Measurements from ENCODE around the gene PUM2. TPM values are rescaled to one million over a fixed set of nuclear protein-coding genes. Genes with fewer than 3 reads are reported as not detected.

The PUM2 gene
- total RNA-seq (2012; rRNA removed): 25.1 and 33.0 TPM in 2 replicates

GRCh38 chr2:20350753-20351554, at the start of gene PUM2:
PUM2 (minus strand) TSS chr2:20350844; CDS start chr2:20327360, 23,484 bp downstream.
- H3K9ac ChIP-seq (ENCODE audit: low read depth, low read length): peak within 1 kb of the TSS; percentile 94
- H3K4me1 ChIP-seq (ENCODE audit: control insufficient read depth, insufficient read depth, low read length): peaks cover 35% of the 10 kb centered on the region
- H3K4me3 ChIP-seq (ENCODE audit: low read length): peak within 1 kb of the TSS; percentile 96
- H3K27me3 ChIP-seq (ENCODE audit: control insufficient read depth, insufficient read depth, low read length): no peaks in the 10 kb centered on the region
- H3K4me2 ChIP-seq (ENCODE audit: low read length): peak within 1 kb of the TSS; percentile 90
- H3K9me3 ChIP-seq (replicated peaks; ENCODE audit: low read length): no peaks in the 10 kb centered on the region
- H3K36me3 ChIP-seq (ENCODE audit: insufficient read depth, low read length): peaks cover 4% of the 10 kb centered on the region

DNA sequence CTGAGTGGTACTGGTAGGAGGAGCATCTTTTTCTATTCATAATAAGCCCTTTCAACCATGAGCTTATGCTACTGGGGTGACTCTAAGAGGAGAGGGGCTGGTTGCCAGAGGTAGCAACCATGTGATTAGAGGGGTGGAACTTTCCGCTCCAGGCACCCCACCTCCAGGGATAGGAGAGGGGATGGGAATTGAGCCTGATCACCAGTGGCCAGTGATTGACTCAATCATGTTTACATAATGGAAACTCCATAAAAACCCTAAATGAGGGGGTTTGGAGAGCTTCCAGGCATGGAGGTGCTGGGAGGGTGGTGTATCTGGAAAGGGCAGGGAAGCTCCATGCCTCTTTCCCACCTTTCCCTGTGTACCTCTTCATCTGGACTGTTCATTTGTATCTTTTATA, 49.7 kb upstream of the PUM2 start:
- Histone ChIP-seq H3K4me1 (ENCODE audit: control insufficient read depth, insufficient read depth, low read length) (peaks cover 11% of the 10 kb centered on the region), H3K9me3 (replicated peaks; ENCODE audit: low read length) (no peaks in the 10 kb centered on the region), H3K4me2 (ENCODE audit: low read length) (no peak overlapping the region), H3K36me3 (ENCODE audit: insufficient read depth, low read length) (no peaks in the 10 kb centered on the region), H3K4me3 (ENCODE audit: low read length) (no peak overlapping the region), H3K27me3 (ENCODE audit: control insufficient read depth, insufficient read depth, low read length) (no peaks in the 10 kb centered on the region), H3K9ac (ENCODE audit: low read depth, low read length) (no peak overlapping the region)

DNA sequence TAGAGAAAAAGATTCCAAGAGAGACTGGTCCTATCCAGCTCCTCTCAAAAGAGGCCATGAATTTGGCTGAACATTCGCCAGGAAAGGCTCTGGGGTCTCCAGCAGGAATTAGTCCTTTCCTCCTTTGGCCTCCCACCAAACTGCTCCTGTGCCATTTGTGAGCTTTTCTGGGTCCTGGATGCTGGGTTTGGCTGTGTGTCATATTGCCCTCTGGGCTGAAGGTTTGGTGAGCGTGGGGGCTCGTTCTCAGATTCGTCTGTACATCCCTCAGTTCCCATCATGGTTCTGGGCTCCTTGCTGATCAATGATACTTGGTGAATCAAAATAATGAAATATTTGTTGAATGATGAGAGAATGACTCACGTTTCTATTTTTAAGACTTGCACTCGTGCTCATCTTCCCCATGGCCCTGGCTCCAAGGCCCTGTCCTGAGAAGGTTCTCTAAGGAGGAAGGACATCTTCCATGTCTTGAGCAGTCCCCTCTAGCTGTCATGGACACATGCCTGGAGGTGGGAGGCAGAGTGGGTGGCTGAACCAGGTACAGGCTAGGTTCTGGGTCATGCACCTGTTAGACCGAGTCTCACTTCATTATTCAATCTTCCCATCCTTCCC, 48.4 kb upstream of the PUM2 start:
- Histone ChIP-seq H3K4me1 (ENCODE audit: control insufficient read depth, insufficient read depth, low read length) (peaks cover 11% of the 10 kb centered on the region), H3K4me3 (ENCODE audit: low read length) (no peak overlapping the region), H3K27me3 (ENCODE audit: control insufficient read depth, insufficient read depth, low read length) (no peaks in the 10 kb centered on the region), H3K4me2 (ENCODE audit: low read length) (no peak overlapping the region), H3K36me3 (ENCODE audit: insufficient read depth, low read length) (no peaks in the 10 kb centered on the region), H3K9ac (ENCODE audit: low read depth, low read length) (no peak overlapping the region), H3K9me3 (replicated peaks; ENCODE audit: low read length) (no peaks in the 10 kb centered on the region)

DNA sequence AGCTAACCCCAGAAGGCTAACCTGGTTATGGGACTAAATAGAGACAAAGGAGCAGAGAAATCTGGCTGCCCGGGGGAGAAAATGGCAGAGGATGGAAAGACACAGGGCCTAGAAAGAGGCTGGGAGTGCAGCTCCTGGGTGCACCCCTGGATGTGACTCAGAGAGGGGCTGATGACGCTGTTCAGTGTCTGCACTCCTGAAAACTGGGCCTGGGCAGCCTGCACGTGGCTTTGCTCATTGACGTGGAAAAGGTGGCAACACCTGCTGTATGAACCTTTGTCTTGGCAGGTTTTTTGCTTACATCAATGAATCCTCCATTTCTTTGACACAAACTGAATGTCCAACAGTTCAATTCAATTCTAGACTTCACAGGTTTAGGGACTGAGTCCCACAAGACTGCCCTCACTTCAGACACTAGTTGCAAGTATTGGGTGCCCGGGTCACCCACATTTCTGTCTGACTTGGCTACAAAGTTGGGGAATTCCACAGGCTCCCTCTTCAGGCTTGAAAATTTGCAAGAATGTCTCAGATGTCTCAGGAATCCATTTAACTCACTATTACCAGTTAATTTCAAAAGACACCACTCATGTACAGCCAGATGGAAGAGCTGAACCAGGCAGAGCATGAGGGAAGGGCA, 47.3 kb upstream of the PUM2 start:
- Histone ChIP-seq H3K36me3 (ENCODE audit: insufficient read depth, low read length) (no peaks in the 10 kb centered on the region), H3K4me2 (ENCODE audit: low read length) (no peak overlapping the region), H3K27me3 (ENCODE audit: control insufficient read depth, insufficient read depth, low read length) (no peaks in the 10 kb centered on the region), H3K4me3 (ENCODE audit: low read length) (no peak overlapping the region), H3K9me3 (replicated peaks; ENCODE audit: low read length) (no peaks in the 10 kb centered on the region), H3K4me1 (ENCODE audit: control insufficient read depth, insufficient read depth, low read length) (peaks cover 8% of the 10 kb centered on the region), H3K9ac (ENCODE audit: low read depth, low read length) (no peak overlapping the region)

GRCh38 chr2:20396356-20397000, 45.8 kb upstream of the PUM2 start:
- H3K9ac ChIP-seq (ENCODE audit: low read depth, low read length): no peak overlapping the region
- no peaks in the 10 kb centered on the region for H3K9me3 ChIP-seq (replicated peaks; ENCODE audit: low read length)
- no peaks in the 10 kb centered on the region for H3K36me3 ChIP-seq (ENCODE audit: insufficient read depth, low read length)
- H3K4me1 ChIP-seq (ENCODE audit: control insufficient read depth, insufficient read depth, low read length): peaks cover 8% of the 10 kb centered on the region
- no peak overlapping the region for H3K4me3 ChIP-seq (ENCODE audit: low read length)
- H3K4me2 ChIP-seq (ENCODE audit: low read length): no peak overlapping the region
- peaks cover 4% of the 10 kb centered on the region for H3K27me3 ChIP-seq (ENCODE audit: control insufficient read depth, insufficient read depth, low read length)

DNA sequence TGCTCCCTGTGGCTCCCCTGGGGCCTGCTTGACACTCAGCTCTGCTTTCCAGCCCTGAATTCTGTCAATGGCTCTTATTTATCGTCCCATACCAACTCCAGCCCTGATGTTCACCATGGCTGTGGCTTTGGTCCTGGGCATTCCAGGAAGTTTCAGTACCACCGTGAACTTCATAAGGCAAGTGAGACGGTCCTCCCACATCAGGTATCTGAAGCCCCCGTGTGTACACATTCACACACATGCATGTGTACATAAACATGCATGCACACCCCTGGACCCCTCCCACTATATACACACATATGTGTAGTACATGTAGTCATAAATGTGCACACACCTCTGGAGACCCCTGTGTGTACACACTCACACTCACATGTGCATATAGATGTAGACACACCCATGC, 43.3 kb upstream of the PUM2 start:
- Histone ChIP-seq H3K4me1 (ENCODE audit: control insufficient read depth, insufficient read depth, low read length) (peaks cover 3% of the 10 kb centered on the region), H3K9ac (ENCODE audit: low read depth, low read length) (no peak overlapping the region), H3K4me2 (ENCODE audit: low read length) (no peak overlapping the region), H3K4me3 (ENCODE audit: low read length) (no peak overlapping the region), H3K9me3 (replicated peaks; ENCODE audit: low read length) (no peaks in the 10 kb centered on the region), H3K27me3 (ENCODE audit: control insufficient read depth, insufficient read depth, low read length) (peaks cover 26% of the 10 kb centered on the region), H3K36me3 (ENCODE audit: insufficient read depth, low read length) (no peaks in the 10 kb centered on the region)

GRCh38 chr2:20391951-20392699, 41.5 kb upstream of the PUM2 start:
- H3K27me3 ChIP-seq (ENCODE audit: control insufficient read depth, insufficient read depth, low read length): peaks cover 35% of the 10 kb centered on the region
- no peaks in the 10 kb centered on the region for H3K9me3 ChIP-seq (replicated peaks; ENCODE audit: low read length)
- no peak overlapping the region for H3K9ac ChIP-seq (ENCODE audit: low read depth, low read length)
- H3K4me2 ChIP-seq (ENCODE audit: low read length): no peak overlapping the region
- no peak overlapping the region for H3K4me3 ChIP-seq (ENCODE audit: low read length)
- no peaks in the 10 kb centered on the region for H3K36me3 ChIP-seq (ENCODE audit: insufficient read depth, low read length)
- no peaks in the 10 kb centered on the region for H3K4me1 ChIP-seq (ENCODE audit: control insufficient read depth, insufficient read depth, low read length)

DNA sequence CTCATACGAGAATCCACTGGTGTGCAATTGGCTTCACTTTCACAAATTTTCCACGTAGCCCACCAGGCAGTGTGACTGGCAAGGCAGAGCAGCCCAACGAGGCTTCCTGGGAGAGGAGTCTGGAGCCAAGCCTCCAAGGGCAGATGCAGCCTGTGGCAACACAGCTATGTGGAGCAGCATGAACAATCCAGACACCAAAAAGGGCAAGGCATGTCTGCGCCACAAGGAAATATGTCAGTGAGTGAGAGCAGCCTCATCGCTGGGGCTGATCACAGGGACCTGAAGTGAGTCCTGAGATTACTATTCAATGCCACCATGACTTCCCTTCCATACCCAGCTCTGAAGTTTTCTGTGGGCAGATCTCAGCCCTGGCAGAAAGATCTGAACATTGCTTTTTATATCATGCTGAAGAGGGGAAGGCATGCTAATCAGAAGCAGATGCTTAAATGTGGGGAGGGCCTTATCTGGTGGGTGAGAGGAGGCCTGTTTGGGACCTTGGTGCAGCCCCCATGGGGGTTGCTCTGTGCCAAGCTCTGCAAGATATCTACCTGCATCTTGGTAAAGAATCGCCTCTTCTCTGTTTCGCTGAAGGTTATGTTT, 40.0 kb upstream of the PUM2 start:
- Histone ChIP-seq H3K4me2 (ENCODE audit: low read length) (no peak overlapping the region), H3K4me3 (ENCODE audit: low read length) (no peak overlapping the region), H3K27me3 (ENCODE audit: control insufficient read depth, insufficient read depth, low read length) (peaks cover 35% of the 10 kb centered on the region), H3K9me3 (replicated peaks; ENCODE audit: low read length) (no peaks in the 10 kb centered on the region), H3K36me3 (ENCODE audit: insufficient read depth, low read length) (no peaks in the 10 kb centered on the region), H3K4me1 (ENCODE audit: control insufficient read depth, insufficient read depth, low read length) (no peaks in the 10 kb centered on the region), H3K9ac (ENCODE audit: low read depth, low read length) (no peak overlapping the region)

GRCh38 chr2:20384953-20385352, 34.3 kb upstream of the PUM2 start:
- Histone ChIP-seq H3K36me3 (ENCODE audit: insufficient read depth, low read length) (no peaks in the 10 kb centered on the region), H3K4me2 (ENCODE audit: low read length) (no peak overlapping the region), H3K4me1 (ENCODE audit: control insufficient read depth, insufficient read depth, low read length) (no peaks in the 10 kb centered on the region), H3K9me3 (replicated peaks; ENCODE audit: low read length) (no peaks in the 10 kb centered on the region), H3K4me3 (ENCODE audit: low read length) (no peak overlapping the region), H3K27me3 (ENCODE audit: control insufficient read depth, insufficient read depth, low read length) (peaks cover 17% of the 10 kb centered on the region), H3K9ac (ENCODE audit: low read depth, low read length) (no peak overlapping the region)

GRCh38 chr2:20382965-20383810, 32.5 kb upstream of the PUM2 start:
- Histone ChIP-seq H3K9ac (ENCODE audit: low read depth, low read length) (no peak overlapping the region), H3K9me3 (replicated peaks; ENCODE audit: low read length) (no peaks in the 10 kb centered on the region), H3K4me3 (ENCODE audit: low read length) (no peak overlapping the region), H3K4me2 (ENCODE audit: low read length) (no peak overlapping the region), H3K4me1 (ENCODE audit: control insufficient read depth, insufficient read depth, low read length) (peaks cover 7% of the 10 kb centered on the region), H3K36me3 (ENCODE audit: insufficient read depth, low read length) (no peaks in the 10 kb centered on the region), H3K27me3 (ENCODE audit: control insufficient read depth, insufficient read depth, low read length) (peaks cover 2% of the 10 kb centered on the region)

Measured in skeletal muscle satellite cell (primary cell).